DMS 273 (cell line): ENCODE data around the gene CDH23.

Experiments used
- DNase-seq: peaks from one replicate; lab custom pipeline; 2025; ENCODE audit not compliant: unreplicated experiment; lab: John Stamatoyannopoulos, UW

CDH23 gene

GRCh38 chr10:71511206-71511605 is 114.5 kb downstream of the CDH23 start:
- DNase-seq = no peak

DNA sequence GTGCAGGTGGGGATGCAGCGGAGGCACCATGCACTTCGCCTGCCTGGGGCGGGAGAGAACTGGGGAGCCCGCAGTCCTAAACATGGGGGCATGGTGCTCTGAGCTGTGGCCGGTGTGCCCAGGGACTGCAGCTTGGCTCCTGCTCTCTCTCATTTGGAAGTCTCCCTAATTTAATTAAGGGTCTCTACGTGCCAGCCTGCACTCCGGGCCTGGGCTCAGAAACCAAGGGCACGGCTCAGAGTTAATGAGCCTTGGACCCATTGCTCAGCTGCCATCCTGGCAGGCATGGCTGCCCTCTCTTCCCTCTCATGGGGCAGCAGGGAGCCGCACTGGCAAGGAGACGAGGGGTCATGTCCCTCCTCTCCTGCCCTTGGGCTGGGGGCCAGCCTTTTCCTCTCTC is 115.6 kb downstream of the CDH23 start:
- DNase-seq = no peak

GRCh38 chr10:71512761-71513539 is 116.2 kb downstream of the CDH23 start:
- no peak for DNase-seq

GRCh38 chr10:71513540-71513853 is 116.8 kb downstream of the CDH23 start:
- no peak for DNase-seq

DNA sequence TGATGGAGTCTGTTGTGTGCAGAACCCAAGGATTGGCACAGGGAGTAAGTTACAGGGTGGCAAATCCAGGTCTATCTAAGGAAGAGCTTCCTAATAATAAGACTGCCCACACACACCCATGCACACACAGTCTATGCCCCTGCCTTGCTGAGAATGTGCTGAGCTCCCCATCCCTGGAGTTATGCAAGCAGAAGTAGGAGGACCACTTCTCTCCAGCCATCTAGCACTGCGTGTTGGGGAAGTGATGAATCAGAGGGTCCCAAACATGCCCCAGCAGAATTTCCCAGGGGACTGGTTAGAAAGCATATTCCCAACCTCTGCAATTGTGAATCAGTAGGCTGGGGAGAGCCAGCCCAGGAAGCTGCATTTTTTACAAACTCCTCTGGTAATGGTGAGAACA is 117.2 kb downstream of the CDH23 start:
- no peak for DNase-seq

GRCh38 chr10:71515531-71516172 is 118.9 kb downstream of the CDH23 start:
- DNase-seq = no peak

DNA sequence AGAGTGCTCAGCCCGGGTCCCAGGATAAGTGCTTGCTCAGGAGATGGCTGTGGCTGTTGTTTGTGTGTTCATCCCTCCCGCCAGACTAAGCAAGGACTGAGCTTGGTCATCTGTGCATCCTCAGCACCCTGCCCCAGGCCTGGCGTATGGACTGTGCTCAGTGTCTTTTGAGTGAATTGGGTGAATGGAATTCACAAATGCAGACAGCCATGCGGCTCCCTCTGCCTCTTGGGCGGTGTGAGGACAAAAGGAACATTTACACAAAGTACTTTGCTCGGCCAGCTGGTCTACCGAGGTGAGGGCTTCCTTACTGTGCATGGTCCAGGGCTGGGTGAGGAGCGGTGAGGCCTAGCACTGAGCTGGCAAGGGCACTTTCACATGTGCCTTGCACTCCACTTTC is 120.2 kb downstream of the CDH23 start:
- DNase-seq = no peak

DNA sequence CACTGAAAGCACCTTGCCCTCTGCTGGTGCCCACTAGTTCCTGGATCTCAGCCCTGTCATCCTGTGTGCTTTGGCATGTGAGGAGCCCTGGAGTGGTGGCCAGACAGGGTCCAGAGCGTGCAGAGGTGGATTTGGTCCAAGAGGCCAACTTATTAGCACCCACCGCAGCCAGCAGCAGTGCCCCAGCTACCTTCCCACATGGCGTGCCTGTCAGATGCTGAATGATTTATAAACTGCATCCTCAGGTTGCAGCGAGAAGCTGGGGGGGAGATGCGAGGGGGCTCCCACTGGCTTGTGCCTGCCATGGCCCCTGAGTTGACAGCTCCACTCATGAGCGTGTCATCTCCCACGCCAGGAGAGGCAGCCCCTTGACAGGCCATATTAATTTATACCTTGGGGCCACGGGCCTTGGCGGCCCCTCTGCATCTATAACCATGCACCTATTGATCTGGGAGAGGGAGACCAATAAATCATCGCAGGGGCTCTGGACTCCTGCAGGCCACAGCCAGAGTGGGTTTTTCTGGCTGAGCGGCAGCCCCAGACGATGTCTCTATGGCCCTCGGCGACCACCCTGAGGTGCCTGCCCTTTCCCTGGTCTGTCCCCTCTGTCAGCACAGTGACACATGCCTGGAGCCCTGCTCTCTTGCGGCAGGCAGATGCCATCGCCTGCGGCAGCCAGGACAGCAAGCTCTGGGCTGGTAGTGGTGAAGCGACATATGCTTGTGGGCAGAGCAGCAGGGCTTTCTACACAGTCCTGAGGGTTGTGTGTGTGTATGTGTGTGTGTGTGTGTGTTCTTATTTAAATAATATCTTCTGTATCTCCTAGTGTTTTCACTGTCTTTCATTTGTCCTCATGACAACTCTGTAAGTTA is 120.8 kb downstream of the CDH23 start:
- DNase-seq = no peak

GRCh38 chr10:71520042-71520441 is 123.3 kb downstream of the CDH23 start:
- no peak for DNase-seq

DNA sequence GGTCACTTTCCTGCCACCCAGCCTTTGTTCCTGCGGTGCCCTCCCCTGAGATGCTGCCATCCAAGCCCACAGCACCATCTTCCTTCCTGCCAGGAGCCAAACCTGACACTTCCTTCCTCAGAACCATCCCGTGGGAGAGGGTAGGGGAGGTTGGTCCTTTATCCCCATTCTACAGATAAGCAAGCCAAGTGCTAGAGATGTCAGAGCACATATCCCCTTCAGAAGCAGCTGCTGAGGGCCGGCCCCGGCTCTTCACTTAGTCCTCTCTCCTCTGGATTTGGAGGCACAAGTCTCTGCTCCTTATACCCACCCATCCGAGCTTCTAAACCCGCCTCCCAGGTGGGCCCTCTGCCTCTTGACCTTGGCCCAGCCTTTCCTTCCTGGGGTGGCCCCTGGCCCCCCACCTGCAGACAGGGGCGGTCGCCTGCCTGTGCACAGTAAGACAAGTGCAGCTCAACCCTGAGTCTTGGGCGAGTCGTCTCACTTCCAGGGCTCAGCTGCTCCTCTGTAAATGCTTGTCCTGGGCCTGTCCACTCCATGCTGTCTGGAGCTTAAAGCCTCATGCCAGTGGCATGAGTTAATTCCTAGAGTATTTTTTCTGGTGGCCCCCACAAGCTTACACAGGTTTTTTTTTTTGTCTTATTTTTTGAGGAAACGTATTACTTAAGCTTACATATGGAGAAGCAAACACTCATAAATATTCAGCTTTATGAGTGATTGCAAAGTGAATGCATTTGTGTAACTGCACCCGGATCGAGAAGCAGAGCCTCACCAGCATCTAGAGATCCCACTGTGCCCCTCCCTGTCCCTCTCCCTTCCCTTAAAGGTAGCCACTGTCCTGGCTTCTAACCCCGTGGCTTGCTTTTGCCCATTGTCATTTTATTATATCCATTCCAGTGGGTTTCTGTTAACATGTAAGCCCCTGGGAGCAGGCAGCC is 125.1 kb downstream of the CDH23 start:
- DNase-seq = no peak

GRCh38 chr10:71522442-71523144 is 125.9 kb downstream of the CDH23 start:
- no peak for DNase-seq

DNA sequence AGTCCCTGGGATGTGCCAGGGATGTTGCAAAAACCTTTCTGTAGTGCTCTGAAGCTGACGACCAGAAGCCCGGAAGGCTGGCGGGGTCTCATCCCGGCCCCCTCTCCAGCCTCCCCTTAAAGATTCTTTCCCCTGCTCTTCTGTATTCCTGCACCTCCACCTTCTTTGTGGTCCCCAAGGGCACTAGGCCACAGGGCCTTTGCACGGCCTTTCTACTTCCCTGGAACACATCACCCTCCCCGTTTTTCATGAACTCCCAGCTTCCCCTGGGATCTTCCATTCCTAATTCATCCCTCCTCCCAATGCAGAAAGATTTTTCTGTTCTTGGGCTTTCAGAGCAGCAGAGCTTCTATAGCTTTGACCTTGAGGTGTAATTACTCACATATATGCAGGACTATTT is 127.0 kb downstream of the CDH23 start:
- DNase-seq = no peak

GRCh38 chr10:71525092-71525491 is 128.4 kb downstream of the CDH23 start:
- DNase-seq = no peak

- DNase-seq = no peak
Observed at GRCh38 chr10:71525721-71526120, 129.0 kb downstream of the CDH23 start.

- DNase-seq = no peak
Observed at GRCh38 chr10:71526653-71527052, 129.9 kb downstream of the CDH23 start.

- no peak for DNase-seq
Observed at GRCh38 chr10:71527135-71527534, 130.4 kb downstream of the CDH23 start.

DNA sequence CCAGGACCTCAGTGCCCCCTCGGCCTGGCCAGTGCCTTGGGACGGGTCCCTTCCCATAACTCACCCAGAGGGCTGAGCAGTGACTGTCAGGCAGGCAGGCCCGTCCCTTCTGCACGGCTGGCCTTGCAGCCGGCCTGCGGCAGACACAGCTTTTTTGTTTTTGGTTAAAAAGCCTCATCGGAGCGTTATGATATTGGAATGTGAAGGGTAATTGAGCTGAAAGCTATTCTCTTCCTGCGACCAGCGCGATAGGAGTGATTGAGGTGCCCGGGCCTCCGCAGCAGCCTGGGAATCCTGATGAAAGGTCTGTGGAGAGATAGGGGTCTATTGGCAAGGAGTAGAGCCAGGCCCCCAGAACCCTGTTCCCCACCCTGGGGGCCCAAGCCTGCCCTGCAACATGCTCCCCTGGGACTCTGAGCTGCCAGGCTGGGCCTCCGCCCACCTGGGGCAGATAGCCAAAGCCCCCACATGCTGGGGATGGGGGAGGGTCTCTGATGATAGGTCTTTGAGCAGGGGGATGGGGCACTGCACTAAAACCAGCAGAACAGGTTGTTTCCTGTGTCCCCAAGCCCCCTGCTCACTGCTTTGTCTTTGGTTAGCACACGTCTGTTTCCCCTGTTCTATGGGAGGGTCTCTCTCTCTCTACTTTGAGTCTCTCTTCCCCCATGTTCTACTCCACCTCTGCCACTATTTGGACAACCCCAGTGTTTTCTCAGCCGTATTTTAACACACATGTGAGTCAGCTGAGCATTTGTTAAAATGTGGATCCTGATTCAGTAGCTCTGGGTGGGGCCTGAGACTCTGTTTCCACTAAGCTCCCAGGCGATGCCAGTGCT is 131.9 kb downstream of the CDH23 start:
- no peak for DNase-seq

DNA sequence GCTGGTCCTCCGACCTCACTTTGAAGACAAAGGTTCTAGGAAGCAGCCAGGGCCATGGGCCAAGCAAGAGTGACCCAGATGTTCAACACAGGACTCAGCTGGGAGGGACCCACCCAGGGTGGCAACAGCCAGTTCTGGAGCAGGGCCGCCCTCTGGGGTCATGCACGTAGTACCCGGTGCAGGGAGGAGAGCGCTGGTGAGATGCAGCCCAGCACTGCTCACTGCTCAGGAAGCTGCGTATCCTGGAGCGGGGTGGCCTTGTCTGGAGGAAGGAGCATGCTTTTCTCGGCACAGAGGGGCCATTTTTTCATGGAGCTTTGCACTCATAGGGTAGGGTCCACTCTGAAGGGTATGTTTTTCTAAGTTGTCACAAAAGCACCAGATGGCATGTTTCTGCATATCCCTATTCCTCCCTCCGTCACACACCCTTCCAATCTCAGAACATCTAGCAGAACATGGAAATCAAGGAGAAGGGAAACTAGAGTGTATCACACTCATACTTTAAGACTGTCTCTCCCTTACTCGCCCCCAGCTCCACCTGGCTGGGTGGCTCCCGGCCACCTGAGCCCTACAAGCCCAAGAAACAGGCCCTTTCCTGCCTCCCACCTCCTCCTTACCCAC is 132.6 kb downstream of the CDH23 start:
- no peak for DNase-seq

GRCh38 chr10:71530781-71531180 is 134.1 kb downstream of the CDH23 start:
- no peak for DNase-seq
